Activated T-helper 1 cell treated with anti-CD3 and anti-CD28 coated beads, Interleukin-12 subunit alpha, Interleukin-12 subunit beta, Interleukin-2, Interleukin-4 antibody, amounts not matched to agents 30 ng/mL and 10 ng/mL and 1 ng/mL, durations not matched to agents 14 hours and 24 hours and 36 hours (primary cell): ENCODE measurements around the gene PDE12. TPM values are rescaled to one million over a fixed set of nuclear protein-coding genes. Genes with fewer than 3 reads are reported as not detected.

Experiments
- DNase-seq: peaks from one replicate; pipeline ENCODE4 v3.0.0; 2021; ENCODE audit warnings: low spot score
- H3K27ac Mint-ChIP-seq: one replicate; pipeline ENCODE4 v1.8.0; 2021; ENCODE audit warnings: mild to moderate bottlenecking, mixed read lengths
- H3K27me3 Mint-ChIP-seq: one replicate; pipeline ENCODE4 v1.8.0; 2022; ENCODE audit warnings: mild to moderate bottlenecking, moderate library complexity, mixed read lengths; ENCODE audit not compliant: insufficient read depth
- H3K36me3 Mint-ChIP-seq: one replicate; pipeline ENCODE4 v1.8.0; 2021; ENCODE audit warnings: low read depth, mixed read lengths
- H3K4me1 Mint-ChIP-seq: one replicate; pipeline ENCODE4 v1.8.0; 2021; ENCODE audit warnings: low read depth, mixed read lengths
- H3K4me3 Mint-ChIP-seq: one replicate; pipeline ENCODE4 v1.8.0; 2021; ENCODE audit warnings: mild to moderate bottlenecking, moderate library complexity, mixed read lengths
- H3K9me3 Mint-ChIP-seq: one replicate; pipeline ENCODE4 v1.8.0; 2021; ENCODE audit warnings: mixed read lengths
- intact Hi-C: fragments of 100-400 bp; cut with micrococcal nuclease; formaldehyde crosslinking; loops from one replicate; pipeline ENCODE4 v1.15.1; 2024
- total RNA-seq: library from RNA; stranded (reverse); gene quantifications from 2 replicates; pipeline ENCODE4 v1.2.3, GENCODE V29; 2022

The PDE12 gene
- total RNA-seq, 1 donor from 2014 or later: 34.7 TPM

DNA sequence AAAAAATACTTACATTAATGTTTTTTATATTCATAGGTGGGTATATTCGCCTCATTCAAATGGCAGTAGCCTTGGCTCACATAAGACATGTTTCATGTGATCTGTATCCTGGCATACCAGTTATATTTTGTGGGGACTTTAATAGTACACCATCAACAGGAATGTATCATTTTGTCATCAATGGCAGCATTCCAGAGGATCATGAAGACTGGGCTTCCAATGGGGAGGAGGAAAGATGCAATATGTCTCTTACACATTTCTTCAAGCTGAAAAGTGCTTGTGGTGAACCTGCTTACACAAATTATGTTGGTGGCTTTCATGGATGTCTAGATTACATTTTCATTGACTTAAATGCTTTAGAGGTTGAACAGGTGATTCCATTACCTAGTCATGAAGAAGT is 3.5 kb downstream of the PDE12 start:
- no peak for DNase-seq
- Mint-ChIP-seq H3K9me3 (no peaks in the 10 kb centered on the region), H3K27ac (no peak overlapping the region), H3K27me3 (no peaks in the 10 kb centered on the region), H3K36me3 (peaks cover 36% of the 10 kb centered on the region), H3K4me3 (peak overlapping the region; percentile 67), H3K4me1 (peaks cover 55% of the 10 kb centered on the region)
- intact Hi-C loops: loop anchor here (10.0 kb wide), 1 partner anchor 875 kb away; the partner anchor contains the start of gene TASOR

- DNase-seq: no peak
- H3K9me3 Mint-ChIP-seq: no peaks in the 10 kb centered on the region
- H3K27me3 Mint-ChIP-seq: no peaks in the 10 kb centered on the region
- no peak overlapping the region for H3K4me3 Mint-ChIP-seq
- H3K27ac Mint-ChIP-seq: no peak overlapping the region
- no peaks in the 10 kb centered on the region for H3K4me1 Mint-ChIP-seq
- intact Hi-C loops: no loop called here
- H3K36me3 Mint-ChIP-seq: peaks cover 34% of the 10 kb centered on the region
These were observed 13.9 kb downstream of the PDE12 start for GRCh38 chr3:57569859-57570450.

- Mint-ChIP-seq H3K27ac (no peak overlapping the region), H3K4me3 (no peak overlapping the region), H3K4me1 (no peaks in the 10 kb centered on the region), H3K9me3 (no peaks in the 10 kb centered on the region), H3K27me3 (no peaks in the 10 kb centered on the region), H3K36me3 (peaks cover 42% of the 10 kb centered on the region)
- intact Hi-C loops: no loop called here
- no peak for DNase-seq
These were observed 14.8 kb downstream of the PDE12 start for GRCh38 chr3:57570878-57571277.

- H3K27ac Mint-ChIP-seq: no peak overlapping the region
- H3K36me3 Mint-ChIP-seq: peaks cover 46% of the 10 kb centered on the region
- no peak for DNase-seq
- H3K4me1 Mint-ChIP-seq: no peaks in the 10 kb centered on the region
- H3K4me3 Mint-ChIP-seq: no peak overlapping the region
- intact Hi-C loops: no loop called here
- no peaks in the 10 kb centered on the region for H3K9me3 Mint-ChIP-seq
- H3K27me3 Mint-ChIP-seq: no peaks in the 10 kb centered on the region
These were observed 16.0 kb downstream of the PDE12 start for GRCh38 chr3:57572096-57572495.

GRCh38 chr3:57575966-57576626 is 20.0 kb downstream of the PDE12 start:
- H3K9me3 Mint-ChIP-seq: no peaks in the 10 kb centered on the region
- intact Hi-C loops: no loop called here
- H3K36me3 Mint-ChIP-seq: peaks cover 45% of the 10 kb centered on the region
- H3K27me3 Mint-ChIP-seq: no peaks in the 10 kb centered on the region
- H3K4me3 Mint-ChIP-seq: no peak overlapping the region
- no peaks in the 10 kb centered on the region for H3K4me1 Mint-ChIP-seq
- DNase-seq: no peak
- no peak overlapping the region for H3K27ac Mint-ChIP-seq

DNA sequence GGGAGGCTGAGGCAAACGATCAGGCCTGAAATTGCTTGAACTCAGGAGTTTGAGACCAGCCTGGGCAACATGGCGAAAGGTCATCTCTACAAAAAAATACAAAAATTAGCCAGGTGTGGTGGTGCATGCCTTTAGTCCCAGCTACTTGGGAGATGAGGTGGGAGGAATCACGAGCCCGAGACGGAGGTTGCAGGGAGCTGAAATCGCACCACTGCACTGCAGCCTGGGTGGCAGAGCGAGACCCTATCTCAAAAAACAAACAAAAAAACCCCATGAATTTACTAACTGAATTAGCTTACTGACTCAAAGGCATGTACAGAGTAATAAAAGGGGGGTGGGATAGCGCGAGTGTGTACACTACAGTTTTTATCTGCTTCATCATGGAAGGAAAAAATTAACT is 21.7 kb downstream of the PDE12 start:
- peaks cover 40% of the 10 kb centered on the region for H3K36me3 Mint-ChIP-seq
- H3K4me3 Mint-ChIP-seq: no peak overlapping the region
- H3K4me1 Mint-ChIP-seq: no peaks in the 10 kb centered on the region
- H3K27ac Mint-ChIP-seq: no peak overlapping the region
- no peaks in the 10 kb centered on the region for H3K9me3 Mint-ChIP-seq
- DNase-seq: no peak
- H3K27me3 Mint-ChIP-seq: no peaks in the 10 kb centered on the region
- intact Hi-C loops: no loop called here

- Mint-ChIP-seq H3K27me3 (no peaks in the 10 kb centered on the region), H3K36me3 (peaks cover 29% of the 10 kb centered on the region), H3K27ac (no peak overlapping the region), H3K4me1 (peaks cover 18% of the 10 kb centered on the region), H3K4me3 (no peak overlapping the region), H3K9me3 (no peaks in the 10 kb centered on the region)
- intact Hi-C loops: no loop called here
- no peak for DNase-seq
These were observed 26.5 kb downstream of the PDE12 start for GRCh38 chr3:57582474-57583168.

- Mint-ChIP-seq H3K27ac (no peak overlapping the region), H3K36me3 (peaks cover 24% of the 10 kb centered on the region), H3K27me3 (no peaks in the 10 kb centered on the region), H3K4me1 (peaks cover 18% of the 10 kb centered on the region), H3K4me3 (no peak overlapping the region), H3K9me3 (no peaks in the 10 kb centered on the region)
- intact Hi-C loops: no loop called here
- no peak for DNase-seq
These were observed 27.5 kb downstream of the PDE12 start for GRCh38 chr3:57583544-57583943.

GRCh38 chr3:57586778-57587177 is 30.7 kb downstream of the PDE12 start:
- Mint-ChIP-seq H3K4me3 (no peak overlapping the region), H3K4me1 (peaks cover 18% of the 10 kb centered on the region), H3K27ac (no peak overlapping the region), H3K27me3 (no peaks in the 10 kb centered on the region), H3K36me3 (peaks cover 24% of the 10 kb centered on the region), H3K9me3 (no peaks in the 10 kb centered on the region)
- DNase-seq: no peak
- intact Hi-C loops: no loop called here

DNA sequence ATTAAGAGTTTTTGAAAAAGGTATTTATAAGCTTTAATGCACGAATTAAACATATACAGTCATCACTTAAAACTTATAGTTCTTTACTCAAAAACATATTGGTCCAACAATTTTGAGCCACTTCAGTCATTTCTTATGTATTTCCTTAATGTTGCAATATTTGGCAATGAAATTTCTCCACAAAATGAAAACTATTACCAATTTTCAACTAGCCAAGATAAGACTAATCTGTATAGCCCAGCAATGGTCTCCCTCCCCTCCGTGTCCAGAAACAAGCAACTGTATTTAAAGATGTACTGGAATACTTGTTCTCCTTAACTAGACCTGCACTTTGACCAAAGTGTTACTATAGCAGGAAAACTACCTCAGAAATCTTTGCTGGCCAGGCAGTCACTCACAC is 31.8 kb downstream of the PDE12 start:
- Mint-ChIP-seq H3K36me3 (peaks cover 22% of the 10 kb centered on the region), H3K9me3 (no peaks in the 10 kb centered on the region), H3K4me1 (peaks cover 19% of the 10 kb centered on the region), H3K4me3 (no peak overlapping the region), H3K27ac (no peak overlapping the region), H3K27me3 (no peaks in the 10 kb centered on the region)
- intact Hi-C loops: no loop called here
- no peak for DNase-seq

DNA sequence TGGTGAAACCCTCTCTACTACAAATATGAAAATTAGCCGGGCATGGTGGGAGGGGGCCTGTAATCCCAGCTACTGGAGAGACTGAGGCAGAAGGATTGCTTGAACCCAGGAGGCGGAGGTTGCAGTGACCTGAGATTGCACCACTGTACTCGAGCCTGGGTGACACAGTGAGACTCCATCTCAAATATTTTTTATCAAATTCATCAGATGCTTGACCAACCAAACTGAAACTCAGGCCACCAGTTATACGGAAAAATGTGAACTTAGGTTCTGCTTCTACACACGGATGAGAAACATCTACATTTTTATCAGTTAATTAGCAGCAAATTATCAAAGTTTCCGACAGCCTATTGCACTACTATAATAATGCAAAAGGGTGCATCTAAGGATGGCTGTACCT is 36.2 kb downstream of the PDE12 start:
- Mint-ChIP-seq H3K4me3 (no peak overlapping the region), H3K27me3 (no peaks in the 10 kb centered on the region), H3K4me1 (peaks cover 23% of the 10 kb centered on the region), H3K9me3 (no peaks in the 10 kb centered on the region), H3K36me3 (peaks cover 22% of the 10 kb centered on the region), H3K27ac (no peak overlapping the region)
- DNase-seq: no peak
- intact Hi-C loops: loop anchor here (10.0 kb wide), 3 partner anchors 428 to 808 kb away; partner anchors contain the start of genes ABHD6 and IL17RD

GRCh38 chr3:57594144-57594543 is 38.1 kb downstream of the PDE12 start:
- H3K4me3 Mint-ChIP-seq: peak overlapping the region; percentile 98
- H3K9me3 Mint-ChIP-seq: no peaks in the 10 kb centered on the region
- peaks cover 26% of the 10 kb centered on the region for H3K36me3 Mint-ChIP-seq
- peaks cover 29% of the 10 kb centered on the region for H3K4me1 Mint-ChIP-seq
- no peak overlapping the region for H3K27ac Mint-ChIP-seq
- H3K27me3 Mint-ChIP-seq: no peaks in the 10 kb centered on the region
- no peak for DNase-seq
- intact Hi-C loops: loop anchor here (10.0 kb wide), 3 partner anchors 429 to 809 kb away; partner anchors contain the start of genes ABHD6 and IL17RD

- Mint-ChIP-seq H3K27me3 (no peaks in the 10 kb centered on the region), H3K36me3 (peaks cover 27% of the 10 kb centered on the region), H3K9me3 (no peaks in the 10 kb centered on the region), H3K27ac (peak overlapping the region; percentile 49), H3K4me1 (peaks cover 33% of the 10 kb centered on the region), H3K4me3 (peak overlapping the region; percentile 98)
- intact Hi-C loops: loop anchor here (10.0 kb wide), 3 partner anchors 430 to 810 kb away; partner anchors contain the start of genes ABHD6 and IL17RD
- DNase-seq: no peak
These were observed 38.5 kb downstream of the PDE12 start for GRCh38 chr3:57594576-57594975.
